Ureter (tissue), 1 donor: ENCODE measurements around the gene ZNF496. TPM values are rescaled to one million over a fixed set of nuclear protein-coding genes. Genes with fewer than 3 reads are reported as not detected.

Experiments used
- DNase-seq: peaks from one replicate; pipeline ENCODE4 v3.0.0-alpha.2; 2020; ENCODE audit warnings: low spot score
- total RNA-seq: library from RNA; stranded (reverse); gene quantifications from one replicate; pipeline ENCODE4 v1.2.4, GENCODE V29; 2023
- donor health status: DM: yes; HTN: yes; CAD: no.

The ZNF496 gene
- total RNA-seq, 1 donor from 2014 or later = 25.7 TPM

- no peak for DNase-seq
Measured at GRCh38 chr1:247328311-247328710, 3.4 kb downstream of the ZNF496 start.

- no peak for DNase-seq
Measured at GRCh38 chr1:247326411-247327130, 5.1 kb downstream of the ZNF496 start.

GRCh38 chr1:247324923-247325322 lies 6.7 kb downstream of the ZNF496 start:
- no peak for DNase-seq

- no peak for DNase-seq
Measured at GRCh38 chr1:247324204-247324787, 7.4 kb downstream of the ZNF496 start.

GRCh38 chr1:247322849-247323586 lies 8.6 kb downstream of the ZNF496 start:
- DNase-seq = no peak

- DNase-seq = no peak
Measured at GRCh38 chr1:247322442-247322841, 9.2 kb downstream of the ZNF496 start.

- no peak for DNase-seq
Measured at GRCh38 chr1:247317702-247318101, 14.0 kb downstream of the ZNF496 start.

- no peak for DNase-seq
Measured at GRCh38 chr1:247316590-247317197, 15.0 kb downstream of the ZNF496 start.

GRCh38 chr1:247304031-247304430 lies 27.6 kb downstream of the ZNF496 start:
- DNase-seq = no peak

GRCh38 chr1:247303216-247303615 lies 28.5 kb downstream of the ZNF496 start:
- DNase-seq = no peak

GRCh38 chr1:247301176-247301540 lies 30.5 kb downstream of the ZNF496 start:
- no peak for DNase-seq

- DNase-seq = no peak
Measured at GRCh38 chr1:247300491-247301175, 31.0 kb downstream of the ZNF496 start.

GRCh38 chr1:247299723-247300381 lies 31.8 kb downstream of the ZNF496 start:
- no peak for DNase-seq

- no peak for DNase-seq
Measured at GRCh38 chr1:247298701-247299100, 33.0 kb downstream of the ZNF496 start.

GRCh38 chr1:247298124-247298481 lies 33.6 kb downstream of the ZNF496 start:
- DNase-seq = no peak

- no peak for DNase-seq
Measured at GRCh38 chr1:247297263-247298123, 34.2 kb downstream of the ZNF496 start.

GRCh38 chr1:247296599-247297180 lies 35.0 kb downstream of the ZNF496 start:
- DNase-seq = no peak

GRCh38 chr1:247295746-247296145 lies 35.9 kb downstream of the ZNF496 start:
- DNase-seq = no peak

- DNase-seq = no peak
Measured at GRCh38 chr1:247295274-247295684, 36.4 kb downstream of the ZNF496 start.

- no peak for DNase-seq
Measured at GRCh38 chr1:247294282-247294681, 37.4 kb downstream of the ZNF496 start.
